Left ventricle myocardium inferior (tissue), 1 donor: Measurements from ENCODE around the gene SLC44A2. TPM values are rescaled to one million over a fixed set of nuclear protein-coding genes. Genes with fewer than 3 reads are reported as not detected.

ENCODE experiments used
- DNase-seq: peaks from one replicate; pipeline ENCODE4 v3.0.0-alpha.2; 2020
- H3K27ac ChIP-seq: fragments of 200-600 bp; replicated peaks from 2 replicates; pipeline ENCODE4 v1.8.0; 2021
- H3K27me3 ChIP-seq: fragments of 200-600 bp; 2 replicates; pipeline ENCODE4 v1.8.0; 2021; ENCODE audit warnings: low read depth
- H3K36me3 ChIP-seq: fragments of 200-600 bp; 2 replicates; pipeline ENCODE4 v1.8.0; 2021
- H3K4me1 ChIP-seq: fragments of 200-600 bp; 2 replicates; pipeline ENCODE4 v1.8.0; 2021
- H3K4me3 ChIP-seq: fragments of 200-600 bp; 2 replicates; pipeline ENCODE4 v1.8.0; 2021; ENCODE audit warnings: mild to moderate bottlenecking, moderate library complexity
- H3K9me3 ChIP-seq: fragments of 200-600 bp; replicated peaks from 2 replicates; pipeline ENCODE4 v1.8.0; 2021
- CTCF ChIP-seq: fragments of 200-600 bp; IDR thresholded peaks from 2 replicates; pipeline ENCODE4 v1.8.0; 2021; ENCODE audit warnings: antibody characterized with exemption, mild to moderate bottlenecking, borderline replicate concordance
- intact Hi-C: fragments of 100-400 bp; cut with micrococcal nuclease; formaldehyde crosslinking; loops from one replicate; pipeline ENCODE4 v1.11.0; 2022
- long read RNA-seq: library from polyadenylated mRNA; unstranded; transcript quantifications from one replicate; pipeline ENCODE4 v2.0.0, GENCODE V29; 2021
- total RNA-seq: library from RNA; stranded (reverse); fragmentation: NEBNext Ultra II Directional; extraction: Animal tissue kit (Norgen Biotek cat#: 25700); gene quantifications from one replicate; pipeline ENCODE4 v1.2.1, GENCODE V29; 2021
- donor health status: DM: no; HTN: yes; CAD: no; lungs with severe emphysema.

Gene SLC44A2
- 74.2 TPM for total RNA-seq
- long read RNA-seq, transcript SLC44A2-203 (22 exons, 3,784 nt), result minor isoform, 7 of 154 reads
- long read RNA-seq, transcript SLC44A2-202 (22 exons, 3,301 nt), result major isoform, 26 of 154 reads
- long read RNA-seq, partial matches to known transcripts, result 78 of 154 reads
- long read RNA-seq, other reads (novel, unspliced or antisense), result 37 of 154 reads

- no peak for TF ChIP-seq CTCF
- Histone ChIP-seq H3K36me3 (peaks cover 27% of the 10 kb centered on the region), H3K4me1 (peaks cover 36% of the 10 kb centered on the region), H3K9me3 (no peaks in the 10 kb centered on the region), H3K4me3 (peak within 1 kb of the TSS; percentile 79), H3K27me3 (no peaks in the 10 kb centered on the region), H3K27ac (peak within 1 kb of the TSS; percentile 86)
- peak; percentile 86 for DNase-seq
- intact Hi-C loops, result no loop called here
These were observed at the start of gene SLC44A2 for GRCh38 chr19:10625003-10625761. TSS of gene SLC44A2 (plus strand) at chr19:10625553. CDS start at chr19:10625634, 81 bp downstream.

DNA sequence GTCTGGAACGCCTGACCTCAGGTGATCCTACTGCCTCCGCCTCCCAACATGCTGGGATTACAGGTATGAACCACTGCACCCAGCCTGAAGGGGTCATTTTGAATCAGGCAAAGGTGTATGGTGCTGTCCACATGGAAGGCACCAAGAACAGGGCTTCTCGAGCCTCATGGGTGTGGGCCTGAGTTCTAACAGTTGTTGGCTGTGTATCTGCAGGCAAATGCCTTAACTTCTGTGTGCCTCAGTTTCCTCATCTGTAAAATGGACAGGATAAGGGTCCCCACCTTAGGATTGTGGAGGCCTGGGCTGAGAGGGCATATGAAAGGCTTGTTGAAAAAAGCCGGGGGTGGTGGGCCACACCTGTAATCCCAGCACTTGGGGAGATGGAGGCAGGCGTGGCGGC is 47.4 kb upstream of the SLC44A2 start:
- intact Hi-C loops, result no loop called here

GRCh38 chr19:10580979-10581631 is 44.2 kb upstream of the SLC44A2 start:
- Histone ChIP-seq H3K27ac (no peak overlapping the region), H3K36me3 (no peaks in the 10 kb centered on the region), H3K27me3 (peaks cover 6% of the 10 kb centered on the region), H3K9me3 (no peaks in the 10 kb centered on the region), H3K4me3 (peak overlapping the region; percentile 45), H3K4me1 (peaks cover 6% of the 10 kb centered on the region)
- peak; percentile 99 for TF ChIP-seq CTCF
- intact Hi-C loops, result loop anchor here (5.0 kb wide), 1 partner anchor 61 kb away; no protein-coding TSS in a partner anchor
- peak; percentile 85 for DNase-seq

More for the DNA sequence above, 47.4 kb upstream of the SLC44A2 start:
- Histone ChIP-seq H3K27me3 (peaks cover 6% of the 10 kb centered on the region), H3K4me1 (peaks cover 6% of the 10 kb centered on the region), H3K36me3 (no peaks in the 10 kb centered on the region), H3K9me3 (no peaks in the 10 kb centered on the region), H3K4me3 (no peak overlapping the region), H3K27ac (no peak overlapping the region)
- TF ChIP-seq CTCF, result no peak
- no peak for DNase-seq

DNA sequence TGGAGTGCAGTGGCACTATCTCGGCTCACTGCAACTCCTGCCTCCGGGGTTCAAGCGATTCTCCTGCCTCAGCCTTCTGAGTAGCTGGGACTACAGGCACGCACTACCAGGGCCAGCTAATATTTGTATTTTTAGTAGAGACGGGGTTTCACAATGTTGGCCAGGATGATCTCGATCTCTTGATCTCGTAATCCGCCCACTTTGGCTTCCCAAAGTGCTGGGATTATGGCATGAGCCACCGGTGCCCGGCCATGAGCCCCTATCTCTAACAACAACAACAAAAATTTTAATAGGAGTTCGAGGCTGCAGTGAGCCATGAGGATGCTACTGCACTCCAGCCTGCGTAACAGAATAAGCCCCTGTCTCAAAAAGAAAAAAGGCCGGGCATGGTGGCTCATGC is 43.3 kb upstream of the SLC44A2 start:
- no peak overlapping the region for H3K4me3 ChIP-seq
- TF ChIP-seq CTCF, result no peak
- intact Hi-C loops, result loop anchor here (5.0 kb wide), 1 partner anchor 60 kb away; no protein-coding TSS in a partner anchor
- no peaks in the 10 kb centered on the region for H3K9me3 ChIP-seq
- H3K4me1 ChIP-seq, result peaks cover 6% of the 10 kb centered on the region
- peaks cover 14% of the 10 kb centered on the region for H3K27me3 ChIP-seq
- no peak for DNase-seq
- no peak overlapping the region for H3K27ac ChIP-seq
- H3K36me3 ChIP-seq, result no peaks in the 10 kb centered on the region

GRCh38 chr19:10583036-10583776 is 42.1 kb upstream of the SLC44A2 start:
- TF ChIP-seq CTCF, result no peak
- intact Hi-C loops, result loop anchor here (5.0 kb wide), 1 partner anchor 59 kb away; no protein-coding TSS in a partner anchor
- no peaks in the 10 kb centered on the region for H3K36me3 ChIP-seq
- peaks cover 6% of the 10 kb centered on the region for H3K4me1 ChIP-seq
- H3K27ac ChIP-seq, result no peak overlapping the region
- H3K9me3 ChIP-seq, result no peaks in the 10 kb centered on the region
- H3K4me3 ChIP-seq, result no peak overlapping the region
- peaks cover 19% of the 10 kb centered on the region for H3K27me3 ChIP-seq
- no peak for DNase-seq
